Body of pancreas (tissue), 4 donors: Measurements from ENCODE around the gene TJP3.

Experiments used
- POLR2A ChIP-seq, 3 donors: fragments of 450-650 bp; IDR thresholded peaks; one replicate each; pipeline ENCODE4 v1.6.1; 2016; ENCODE audit warnings: antibody characterized with exemption in 3 of 3, mild to moderate bottlenecking in 2 of 3
- TF ChIP-seq, protein P1 (sequence below), 7 experiments: fragments of 450-650 bp in 4 of 7; fragments of 200-600 bp in 3 of 7; sonication (generic) in 3 of 7; IDR thresholded peaks; one replicate each; pipeline ENCODE4 v1.5.1; 2016 to 2019; ENCODE audit warnings: antibody characterized with exemption in 7 of 7

DNA sequence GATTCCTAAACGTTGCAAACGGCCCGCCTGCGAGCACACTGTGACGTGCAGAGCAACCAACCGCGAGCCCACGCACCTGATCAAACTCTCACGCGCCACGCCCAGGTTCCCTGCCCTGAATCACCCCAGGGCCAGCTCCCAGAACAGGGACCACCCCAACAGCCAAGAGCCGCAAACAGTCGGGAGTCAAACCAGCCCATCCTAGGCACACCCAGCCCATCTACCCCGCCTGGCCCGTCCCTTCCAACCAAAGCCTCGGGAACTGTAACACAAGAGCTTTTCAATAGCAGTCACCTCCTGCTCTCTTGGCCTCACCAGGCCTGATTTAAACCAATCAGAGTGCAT is 16.8 kb upstream of the TJP3 start:
- TF ChIP-seq, protein P1, sequence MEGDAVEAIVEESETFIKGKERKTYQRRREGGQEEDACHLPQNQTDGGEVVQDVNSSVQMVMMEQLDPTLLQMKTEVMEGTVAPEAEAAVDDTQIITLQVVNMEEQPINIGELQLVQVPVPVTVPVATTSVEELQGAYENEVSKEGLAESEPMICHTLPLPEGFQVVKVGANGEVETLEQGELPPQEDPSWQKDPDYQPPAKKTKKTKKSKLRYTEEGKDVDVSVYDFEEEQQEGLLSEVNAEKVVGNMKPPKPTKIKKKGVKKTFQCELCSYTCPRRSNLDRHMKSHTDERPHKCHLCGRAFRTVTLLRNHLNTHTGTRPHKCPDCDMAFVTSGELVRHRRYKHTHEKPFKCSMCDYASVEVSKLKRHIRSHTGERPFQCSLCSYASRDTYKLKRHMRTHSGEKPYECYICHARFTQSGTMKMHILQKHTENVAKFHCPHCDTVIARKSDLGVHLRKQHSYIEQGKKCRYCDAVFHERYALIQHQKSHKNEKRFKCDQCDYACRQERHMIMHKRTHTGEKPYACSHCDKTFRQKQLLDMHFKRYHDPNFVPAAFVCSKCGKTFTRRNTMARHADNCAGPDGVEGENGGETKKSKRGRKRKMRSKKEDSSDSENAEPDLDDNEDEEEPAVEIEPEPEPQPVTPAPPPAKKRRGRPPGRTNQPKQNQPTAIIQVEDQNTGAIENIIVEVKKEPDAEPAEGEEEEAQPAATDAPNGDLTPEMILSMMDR (IDR thresholded peaks at IDR 0.05) = no peak
- TF ChIP-seq POLR2A (IDR thresholded peaks at IDR 0.05) = no peak
